ACC112 (cell line): ENCODE results near the gene POU4F1.

Experiments used
- H2AFZ ChIP-seq: fragments of 200-600 bp; sonication (generic); one replicate; pipeline ENCODE4 v1.6.0; 2017; ENCODE audit warnings: antibody characterized with exemption, low read length; ENCODE audit not compliant: unreplicated experiment
- H3K27ac ChIP-seq: fragments of 200-600 bp; sonication (generic); 2 replicates; pipeline ENCODE4 v1.5.1; 2014; ENCODE audit warnings: low read depth, mild to moderate bottlenecking, antibody characterized with exemption, low read length, moderate library complexity
- H3K27me3 ChIP-seq: fragments of 200-600 bp; sonication (generic); 2 replicates; pipeline ENCODE4 v1.6.1; 2014; ENCODE audit warnings: mild to moderate bottlenecking, antibody characterized with exemption, low read length, moderate library complexity, mixed read lengths; ENCODE audit not compliant: insufficient read depth
- H3K36me3 ChIP-seq: fragments of 200-600 bp; sonication (generic); 2 replicates; pipeline ENCODE4 v1.6.1; 2016; ENCODE audit warnings: mild to moderate bottlenecking, antibody characterized with exemption, low read length, moderate library complexity, mixed read lengths; ENCODE audit not compliant: insufficient read depth
- H3K4me1 ChIP-seq: fragments of 200-600 bp; sonication (generic); one replicate; pipeline ENCODE4 v1.6.1; 2016; ENCODE audit warnings: low read length, mixed read lengths; ENCODE audit not compliant: insufficient read depth, unreplicated experiment, control insufficient read depth
- H3K4me3 ChIP-seq: fragments of 200-600 bp; sonication (generic); 2 replicates; pipeline ENCODE4 v1.5.1; 2014; ENCODE audit warnings: mild to moderate bottlenecking, low read depth, low read length
- H3K79me2 ChIP-seq: fragments of 200-600 bp; sonication (generic); one replicate; pipeline ENCODE4 v1.6.0; 2016; ENCODE audit warnings: low read length; ENCODE audit not compliant: control insufficient read depth, unreplicated experiment, insufficient read depth

Gene POU4F1

GRCh38 chr13:78606471-78607408, 3.4 kb upstream of the POU4F1 start:
- Histone ChIP-seq H3K4me3 (no peak overlapping the region), H3K27ac (no peak overlapping the region), H3K79me2 (no peaks in the 10 kb centered on the region), H3K27me3 (peaks cover 95% of the 10 kb centered on the region), H2AFZ (no peak overlapping the region), H3K36me3 (no peaks in the 10 kb centered on the region), H3K4me1 (peaks cover 8% of the 10 kb centered on the region)

GRCh38 chr13:78604782-78605611, 1.6 kb upstream of the POU4F1 start:
- H3K4me1 ChIP-seq = peaks cover 2% of the 10 kb centered on the region
- H3K4me3 ChIP-seq = no peak overlapping the region
- no peaks in the 10 kb centered on the region for H3K36me3 ChIP-seq
- H2AFZ ChIP-seq = no peak overlapping the region
- H3K79me2 ChIP-seq = no peaks in the 10 kb centered on the region
- no peak overlapping the region for H3K27ac ChIP-seq
- H3K27me3 ChIP-seq = peaks cover 96% of the 10 kb centered on the region

GRCh38 chr13:78602561-78603239, 652 bp downstream of the POU4F1 start:
- H3K79me2 ChIP-seq = no peaks in the 10 kb centered on the region
- H3K4me1 ChIP-seq = no peaks in the 10 kb centered on the region
- no peak overlapping the region for H3K27ac ChIP-seq
- H3K4me3 ChIP-seq = peak overlapping the region; percentile 38; the same call in 1 of the 2 replicates
- peak overlapping the region; percentile 10 for H2AFZ ChIP-seq
- no peaks in the 10 kb centered on the region for H3K36me3 ChIP-seq
- H3K27me3 ChIP-seq = peaks cover 96% of the 10 kb centered on the region

GRCh38 chr13:78601874-78602560, 1.3 kb downstream of the POU4F1 start:
- H3K4me1 ChIP-seq = no peaks in the 10 kb centered on the region
- H3K27ac ChIP-seq = no peak overlapping the region
- no peak overlapping the region for H3K4me3 ChIP-seq
- H3K36me3 ChIP-seq = no peaks in the 10 kb centered on the region
- peak overlapping the region; percentile 10 for H2AFZ ChIP-seq
- H3K79me2 ChIP-seq = no peaks in the 10 kb centered on the region
- H3K27me3 ChIP-seq = peaks cover 96% of the 10 kb centered on the region

- Histone ChIP-seq H2AFZ (no peak overlapping the region), H3K4me3 (no peak overlapping the region)
These were observed 2.1 kb downstream of the POU4F1 start for GRCh38 chr13:78601124-78601873.

GRCh38 chr13:78600280-78600883, 3.0 kb downstream of the POU4F1 start:
- no peak overlapping the region for H3K27ac ChIP-seq
- no peaks in the 10 kb centered on the region for H3K36me3 ChIP-seq
- no peaks in the 10 kb centered on the region for H3K79me2 ChIP-seq
- no peak overlapping the region for H2AFZ ChIP-seq
- H3K4me3 ChIP-seq = no peak overlapping the region
- peaks cover 96% of the 10 kb centered on the region for H3K27me3 ChIP-seq
- no peaks in the 10 kb centered on the region for H3K4me1 ChIP-seq

More at GRCh38 chr13:78601124-78601873, 2.1 kb downstream of the POU4F1 start:
- no peaks in the 10 kb centered on the region for H3K36me3 ChIP-seq
- no peak overlapping the region for H3K27ac ChIP-seq
- H3K79me2 ChIP-seq = no peaks in the 10 kb centered on the region
- H3K27me3 ChIP-seq = peaks cover 96% of the 10 kb centered on the region
- no peaks in the 10 kb centered on the region for H3K4me1 ChIP-seq

GRCh38 chr13:78599645-78600279, 3.6 kb downstream of the POU4F1 start:
- H3K4me1 ChIP-seq = no peaks in the 10 kb centered on the region
- H3K36me3 ChIP-seq = no peaks in the 10 kb centered on the region
- no peak overlapping the region for H3K4me3 ChIP-seq
- no peak overlapping the region for H3K27ac ChIP-seq
- H3K27me3 ChIP-seq = peaks cover 96% of the 10 kb centered on the region
- H3K79me2 ChIP-seq = no peaks in the 10 kb centered on the region
- no peak overlapping the region for H2AFZ ChIP-seq

- Histone ChIP-seq H3K4me3 (no peak overlapping the region), H3K36me3 (no peaks in the 10 kb centered on the region), H3K27ac (no peak overlapping the region), H3K79me2 (no peaks in the 10 kb centered on the region), H2AFZ (no peak overlapping the region), H3K27me3 (peaks cover 96% of the 10 kb centered on the region), H3K4me1 (no peaks in the 10 kb centered on the region)
These were observed 4.2 kb downstream of the POU4F1 start for GRCh38 chr13:78598966-78599644.
